Endothelial cell of umbilical vein (primary cell): ENCODE measurements around the gene TNNI3K. TPM values are rescaled to one million over a fixed set of nuclear protein-coding genes. Genes with fewer than 3 reads are reported as not detected.

Source experiments
- BruUV-seq: library from RNA; stranded (reverse); fragments of 400-500 nt; replicated peaks from 2 replicates; lab custom pipeline; 2021; lab: Mats Ljungman, UMichigan
- CTCF ChIA-PET: fragments of 300-600, 350-600 bp; sonication (Branson Sonifier 250); formaldehyde crosslinking; loops from one replicate; lab custom pipeline; 2021; ENCODE audit warnings: antibody characterized with exemption, inconsistent platforms; lab: Charles Lee
- POLR2A ChIA-PET: fragments of 300-600, 350-600 bp; sonication (Branson Sonifier 250); formaldehyde crosslinking; loops from one replicate; lab custom pipeline; 2021; ENCODE audit warnings: antibody characterized with exemption, inconsistent platforms; lab: Charles Lee
- DNase-seq: peaks from one replicate; pipeline ENCODE4 v3.0.0-alpha.2; 2011; ENCODE audit warnings: low read depth, low spot score
- FAIRE-seq: peaks from 2 replicates; lab custom pipeline; 2011; peaks lifted over from hg19 to GRCh38; lab: Jason Lieb, UNC
- H2AFZ ChIP-seq: 2 replicates; pipeline ENCODE4 v1.6.0; 2012; ENCODE audit warnings: low read depth, low read length, control low read depth, inconsistent platforms
- H3K27ac ChIP-seq: 2 replicates; pipeline ENCODE4 v1.5.1; 2011; ENCODE audit warnings: low read depth, mild to moderate bottlenecking, control low read depth, low read length, moderate library complexity; ENCODE audit not compliant: insufficient read depth
- H3K27me3 ChIP-seq, 2 experiments: 2 replicates each; pipeline versions ENCODE4 v1.6.0 to v1.6.1; 2011; ENCODE audit warnings: low read length in 2 of 2, mixed read lengths in 1 of 2; ENCODE audit not compliant: control insufficient read depth in 2 of 2, insufficient read depth in 2 of 2
- H3K36me3 ChIP-seq, 2 experiments: 2 replicates in 1 of 2; 3 replicates in 1 of 2; pipeline ENCODE4 v1.5.1; 2011; ENCODE audit warnings: low read length in 2 of 2, mild to moderate bottlenecking in 1 of 2, moderate library complexity in 1 of 2; ENCODE audit not compliant: control insufficient read depth in 2 of 2, insufficient read depth in 2 of 2; ENCODE audit errors: extremely low read depth in 1 of 2
- H3K4me1 ChIP-seq: 3 replicates; pipeline ENCODE4 v1.5.1; 2011; ENCODE audit warnings: mild to moderate bottlenecking, low read length; ENCODE audit not compliant: control insufficient read depth, insufficient read depth; ENCODE audit errors: extremely low read depth
- H3K4me2 ChIP-seq: 2 replicates; pipeline ENCODE4 v1.6.1; 2011; ENCODE audit warnings: low read length, control low read depth, mixed read lengths; ENCODE audit not compliant: insufficient read depth
- H3K4me3 ChIP-seq, 3 experiments: fragments of 200-600 bp in 1 of 3; sonication (generic), shearing (Covaris generic) in 1 of 3; replicated peaks in 1 of 3; 2 replicates each; pipeline ENCODE4 v1.5.1; 2011 to 2016; ENCODE audit warnings: control low read depth in 3 of 3, low read length in 3 of 3, mild to moderate bottlenecking in 2 of 3, inconsistent platforms in 1 of 3, low read depth in 1 of 3, moderate library complexity in 1 of 3; ENCODE audit not compliant: insufficient read depth in 1 of 3
- H3K79me2 ChIP-seq: 2 replicates; pipeline ENCODE4 v1.6.0; 2012; ENCODE audit warnings: low read length, inconsistent platforms; ENCODE audit not compliant: control insufficient read depth, insufficient read depth
- H3K9ac ChIP-seq: replicated peaks from 2 replicates; pipeline ENCODE3; 2011; ENCODE audit warnings: low read length, control low read depth; ENCODE audit not compliant: insufficient read depth; ENCODE audit errors: extremely low read depth
- H3K9me1 ChIP-seq: replicated peaks from 3 replicates; pipeline ENCODE4 v1.6.0; 2011; ENCODE audit warnings: mild to moderate bottlenecking, low read length; ENCODE audit not compliant: control insufficient read depth, insufficient read depth; ENCODE audit errors: extremely low read depth
- H3K9me3 ChIP-seq: replicated peaks from 2 replicates; pipeline ENCODE4 v1.5.1; 2012; ENCODE audit warnings: low read length, inconsistent platforms; ENCODE audit not compliant: control insufficient read depth, insufficient read depth
- H4K20me1 ChIP-seq: replicated peaks from 2 replicates; pipeline ENCODE3; 2011; ENCODE audit warnings: mild to moderate bottlenecking, low read length; ENCODE audit not compliant: control insufficient read depth, insufficient read depth; ENCODE audit errors: extremely low read depth
- EZH2 ChIP-seq: IDR thresholded peaks from 2 replicates; pipeline ENCODE4 v1.6.1; 2012; ENCODE audit warnings: borderline replicate concordance, low read depth, mild to moderate bottlenecking, moderate library complexity, low read length, inconsistent platforms; ENCODE audit not compliant: severe bottlenecking
- FOS ChIP-seq: IDR thresholded peaks from 2 replicates; pipeline ENCODE4 v1.6.1; 2011; ENCODE audit warnings: mild to moderate bottlenecking, low read length, moderate library complexity, borderline replicate concordance; ENCODE audit not compliant: insufficient read depth
- GATA2 ChIP-seq: IDR thresholded peaks from 2 replicates; pipeline ENCODE4 v1.7.0; 2011; ENCODE audit warnings: low read depth, mild to moderate bottlenecking, moderate library complexity, mixed read lengths, low read length; ENCODE audit not compliant: insufficient read length, insufficient read depth
- JUN ChIP-seq: IDR thresholded peaks from 2 replicates; pipeline ENCODE4 v1.6.1; 2011; ENCODE audit warnings: borderline replicate concordance, low read depth; ENCODE audit not compliant: insufficient read length, insufficient read depth
- MAX ChIP-seq: IDR thresholded peaks from 2 replicates; pipeline ENCODE4 v1.6.1; 2011; ENCODE audit not compliant: insufficient read depth, insufficient read length
- MYC ChIP-seq: IDR thresholded peaks from one replicate; pipeline ENCODE4 v1.6.1; 2011; ENCODE audit warnings: mild to moderate bottlenecking, low read depth, low read length
- POLR2A ChIP-seq: IDR thresholded peaks from 2 replicates; pipeline ENCODE4 v1.6.1; 2012; ENCODE audit warnings: low read depth, mild to moderate bottlenecking, control low read depth, low read length
- POLR2AphosphoS5 ChIP-seq: IDR thresholded peaks from 2 replicates; pipeline ENCODE4 v1.6.1; 2012; ENCODE audit warnings: low read depth, mild to moderate bottlenecking, control low read depth, low read length, moderate library complexity; ENCODE audit not compliant: insufficient read depth
- dilution Hi-C: fragments of 300-500 bp; cut with MboI; formaldehyde crosslinking; loops from one replicate; pipeline ENCODE4 v1.15.0; 2019; ENCODE audit warnings: low sequenced_read_pairs; ENCODE audit not compliant: extremely low pct_ligation_motif_present
- intact Hi-C: fragments of 100-400 bp; cut with micrococcal nuclease; formaldehyde crosslinking; loops from one replicate; pipeline ENCODE4 v1.10.0; 2022
- polyA plus RNA-seq, 4 experiments: library from polyadenylated mRNA; depleted of rRNA in 3 of 4; stranded (reverse) in 3 of 4; unstranded in 1 of 4; fragments of >200 nt; gene quantifications; 2 replicates each; pipeline versions ENCODE4 v1.2.1 to v1.2.3, GENCODE V29; 2011 to 2012; ENCODE audit warnings: missing spikeins in 1 of 4
- total RNA-seq: library from RNA; stranded (reverse); gene quantifications from 2 replicates; pipeline ENCODE4 v1.2.3, GENCODE V29; 2021
- TF ChIP-seq, protein P1 (sequence below), 2 donors: IDR thresholded peaks; 1 replicate in 1 of 2; 2 replicates in 1 of 2; pipeline ENCODE4 v1.5.1; 2011; ENCODE audit warnings: low read length in 2 of 2, mild to moderate bottlenecking in 2 of 2, moderate library complexity in 2 of 2, control low read depth in 1 of 2, inconsistent platforms in 1 of 2, low read depth in 1 of 2; ENCODE audit not compliant: insufficient read depth in 1 of 2; ENCODE audit errors: extremely low read depth in 1 of 2

The TNNI3K gene
- total and polyA plus RNA-seq, 2 donors (not counting 3 experiments of a cell fraction or from before 2014, with no cell fraction given), result 0.69 TPM; not detected in 1

DNA sequence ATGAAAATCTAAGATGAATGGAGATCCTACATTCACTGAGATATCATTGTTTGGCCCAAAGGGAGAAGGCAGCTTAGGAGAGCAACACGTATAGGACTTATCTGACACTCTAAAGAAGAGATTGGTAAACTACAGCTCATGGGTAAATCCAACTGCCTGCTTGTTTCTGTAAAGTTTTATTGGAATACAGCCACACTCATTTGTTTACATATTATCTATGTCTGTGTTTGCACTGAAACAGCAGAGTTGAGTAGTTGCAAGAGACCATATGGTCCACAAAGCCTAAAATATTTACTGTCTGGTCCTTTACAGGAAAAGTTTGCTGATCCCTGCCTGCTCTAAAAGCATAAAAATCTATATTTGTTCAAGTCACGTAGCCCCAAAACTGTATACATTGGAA is 291.5 kb downstream of the TNNI3K start:
- no peaks in the 10 kb centered on the region for H3K79me2 ChIP-seq
- H3K4me2 ChIP-seq, result no peak overlapping the region
- DNase-seq, result no peak
- H3K9me1 ChIP-seq, result no peaks in the 10 kb centered on the region
- TF ChIP-seq EZH2 (no peak), POLR2A (no peak), MAX (no peak), FOS (no peak), GATA2 (no peak), JUN (no peak), POLR2AphosphoS5 (no peak), MYC (no peak)
- TF ChIP-seq, protein P1, sequence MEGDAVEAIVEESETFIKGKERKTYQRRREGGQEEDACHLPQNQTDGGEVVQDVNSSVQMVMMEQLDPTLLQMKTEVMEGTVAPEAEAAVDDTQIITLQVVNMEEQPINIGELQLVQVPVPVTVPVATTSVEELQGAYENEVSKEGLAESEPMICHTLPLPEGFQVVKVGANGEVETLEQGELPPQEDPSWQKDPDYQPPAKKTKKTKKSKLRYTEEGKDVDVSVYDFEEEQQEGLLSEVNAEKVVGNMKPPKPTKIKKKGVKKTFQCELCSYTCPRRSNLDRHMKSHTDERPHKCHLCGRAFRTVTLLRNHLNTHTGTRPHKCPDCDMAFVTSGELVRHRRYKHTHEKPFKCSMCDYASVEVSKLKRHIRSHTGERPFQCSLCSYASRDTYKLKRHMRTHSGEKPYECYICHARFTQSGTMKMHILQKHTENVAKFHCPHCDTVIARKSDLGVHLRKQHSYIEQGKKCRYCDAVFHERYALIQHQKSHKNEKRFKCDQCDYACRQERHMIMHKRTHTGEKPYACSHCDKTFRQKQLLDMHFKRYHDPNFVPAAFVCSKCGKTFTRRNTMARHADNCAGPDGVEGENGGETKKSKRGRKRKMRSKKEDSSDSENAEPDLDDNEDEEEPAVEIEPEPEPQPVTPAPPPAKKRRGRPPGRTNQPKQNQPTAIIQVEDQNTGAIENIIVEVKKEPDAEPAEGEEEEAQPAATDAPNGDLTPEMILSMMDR (IDR thresholded peaks at IDR 0.05; ENCODE audit: extremely low read depth in 1 of 2, insufficient read depth in 1 of 2, low read depth in 1 of 2, low read length in 2 of 2), result no peak
- no peaks in the 10 kb centered on the region for H3K27me3 ChIP-seq
- no peak for FAIRE-seq
- dilution Hi-C loops, result no loop called here
- ChIA-PET CTCF (no interaction called here), POLR2A (no interaction called here)
- H3K4me3 ChIP-seq, result no peak overlapping the region
- H3K4me1 ChIP-seq, result no peaks in the 10 kb centered on the region
- no peak overlapping the region for H3K27ac ChIP-seq
- H2AFZ ChIP-seq, result no peak overlapping the region
- intact Hi-C loops, result no loop called here
- H3K9me3 ChIP-seq, result peaks cover 2% of the 10 kb centered on the region
- no peak overlapping the region for H3K9ac ChIP-seq
- H4K20me1 ChIP-seq, result no peaks in the 10 kb centered on the region
- no TSS peak for BruUV-seq
- no peaks in the 10 kb centered on the region for H3K36me3 ChIP-seq
